Tibial artery (tissue), 4 donors: ENCODE measurements around the gene INSYN2B.

Experiments
- DNase-seq, 2 donors: peaks; one replicate each; pipeline ENCODE4 v3.0.0-alpha.2; 2019
- H3K27ac ChIP-seq, 2 donors: fragments of 200-600 bp; sonication (generic) in 1 of 2; 1 replicate in 1 of 2; 2 replicates in 1 of 2; pipeline ENCODE4 v1.5.1; 2018 to 2019; ENCODE audit warnings: mild to moderate bottlenecking in 1 of 2
- H3K27me3 ChIP-seq, 2 donors: fragments of 200-600 bp; sonication (generic) in 1 of 2; one replicate each; pipeline versions ENCODE4 v1.5.1 to v1.6.0; 2016 to 2019
- H3K36me3 ChIP-seq, 3 donors: fragments of 200-600 bp; sonication (generic) in 2 of 3; one replicate each; pipeline ENCODE4 v1.5.1; 2016 to 2019; ENCODE audit warnings: mild to moderate bottlenecking in 2 of 3
- H3K4me1 ChIP-seq, 4 donors: fragments of 200-600 bp; sonication (generic) in 2 of 4; 1 replicate in 3 of 4; 2 replicates in 1 of 4; pipeline ENCODE4 v1.5.1; 2016 to 2019
- H3K4me3 ChIP-seq, 2 donors: fragments of 200-600 bp; sonication (generic) in 1 of 2; 1 replicate in 1 of 2; 2 replicates in 1 of 2; pipeline ENCODE4 v1.5.1; 2018 to 2019; ENCODE audit warnings: mild to moderate bottlenecking in 2 of 2
- H3K9me3 ChIP-seq, 3 donors: fragments of 200-600 bp; sonication (generic) in 1 of 3; one replicate each; pipeline ENCODE4 v1.5.1; 2016 to 2019
- CTCF ChIP-seq, 2 experiments: fragments of 200-600 bp in 1 of 2; fragments of 450-650 bp in 1 of 2; IDR thresholded peaks; one replicate each; pipeline ENCODE4 v1.5.1; 2017 to 2019; ENCODE audit warnings: antibody characterized with exemption in 2 of 2, mild to moderate bottlenecking in 1 of 2, moderate library complexity in 1 of 2
- intact Hi-C: fragments of 100-400 bp; cut with DNase I; formaldehyde crosslinking; loops from one replicate; pipeline ENCODE4 v1.15.0; 2023; ENCODE audit warnings: low total_unique reads

INSYN2B gene

GRCh38 chr5:169944115-169944514 lies 36.2 kb downstream of the INSYN2B start:
- Histone ChIP-seq H3K4me1 (peaks cover 0 to 4% (median 0%) of the 10 kb centered on the region in 4 donors), H3K36me3 (no peaks in the 10 kb centered on the region), H3K4me3 (no peak overlapping the region), H3K27me3 (peaks cover 0 to 2% of the 10 kb centered on the region in 2 donors), H3K27ac (no peak overlapping the region), H3K9me3 (no peaks in the 10 kb centered on the region)
- DNase-seq, result no peak
- intact Hi-C loops, result no loop called here
- TF ChIP-seq CTCF (IDR thresholded peaks at IDR 0.05), result no peak

GRCh38 chr5:169943026-169943425 lies 37.3 kb downstream of the INSYN2B start:
- no peak overlapping the region for H3K27ac ChIP-seq
- intact Hi-C loops, result no loop called here
- no peaks in the 10 kb centered on the region for H3K36me3 ChIP-seq
- H3K9me3 ChIP-seq, result no peaks in the 10 kb centered on the region
- no peak for DNase-seq
- no peak for TF ChIP-seq CTCF (IDR thresholded peaks at IDR 0.05)
- H3K4me3 ChIP-seq, result no peak overlapping the region
- peaks cover 0 to 4% (median 0%) of the 10 kb centered on the region in 4 donors for H3K4me1 ChIP-seq
- peaks cover 0 to 2% of the 10 kb centered on the region in 2 donors for H3K27me3 ChIP-seq

GRCh38 chr5:169942181-169942580 lies 38.1 kb downstream of the INSYN2B start:
- intact Hi-C loops, result no loop called here
- no peak for TF ChIP-seq CTCF (IDR thresholded peaks at IDR 0.05)
- DNase-seq, result no peak
- Histone ChIP-seq H3K9me3 (no peaks in the 10 kb centered on the region), H3K27me3 (peaks cover 0 to 2% of the 10 kb centered on the region in 2 donors), H3K27ac (no peak overlapping the region), H3K4me3 (no peak overlapping the region), H3K4me1 (peaks cover 0 to 4% (median 0%) of the 10 kb centered on the region in 4 donors), H3K36me3 (no peaks in the 10 kb centered on the region)

- DNase-seq, result no peak
- H3K9me3 ChIP-seq, result no peaks in the 10 kb centered on the region
- peaks cover 0 to 4% (median 0%) of the 10 kb centered on the region in 4 donors for H3K4me1 ChIP-seq
- H3K27me3 ChIP-seq, result peaks cover 0 to 2% of the 10 kb centered on the region in 2 donors
- no peak for TF ChIP-seq CTCF (IDR thresholded peaks at IDR 0.05)
- no peak overlapping the region for H3K4me3 ChIP-seq
- intact Hi-C loops, result no loop called here
- no peak overlapping the region for H3K27ac ChIP-seq
- H3K36me3 ChIP-seq, result no peaks in the 10 kb centered on the region
These were observed 38.8 kb downstream of the INSYN2B start for GRCh38 chr5:169941542-169941941.

GRCh38 chr5:169939731-169940130 lies 40.6 kb downstream of the INSYN2B start:
- no peaks in the 10 kb centered on the region for H3K4me1 ChIP-seq
- H3K27me3 ChIP-seq, result peaks cover 0 to 2% of the 10 kb centered on the region in 2 donors
- H3K36me3 ChIP-seq, result no peaks in the 10 kb centered on the region
- H3K4me3 ChIP-seq, result no peak overlapping the region
- H3K27ac ChIP-seq, result no peak overlapping the region
- DNase-seq, result no peak
- TF ChIP-seq CTCF (IDR thresholded peaks at IDR 0.05), result no peak
- no peaks in the 10 kb centered on the region for H3K9me3 ChIP-seq
- intact Hi-C loops, result no loop called here

GRCh38 chr5:169938439-169938838 lies 41.9 kb downstream of the INSYN2B start:
- H3K4me3 ChIP-seq, result no peak overlapping the region
- DNase-seq, result no peak
- H3K27me3 ChIP-seq, result peaks cover 0 to 2% of the 10 kb centered on the region in 2 donors
- no peak for TF ChIP-seq CTCF (IDR thresholded peaks at IDR 0.05)
- no peaks in the 10 kb centered on the region for H3K9me3 ChIP-seq
- intact Hi-C loops, result no loop called here
- H3K27ac ChIP-seq, result no peak overlapping the region
- no peaks in the 10 kb centered on the region for H3K4me1 ChIP-seq
- no peaks in the 10 kb centered on the region for H3K36me3 ChIP-seq
